Sigmoid colon (tissue), 7 donors: ENCODE data around the gene CAMTA1. TPM values are rescaled to one million over a fixed set of nuclear protein-coding genes. Genes with fewer than 3 reads are reported as not detected.

Source experiments
- DNase-seq: peaks from one replicate; pipeline ENCODE4 v3.0.0-alpha.2; 2019
- H3K27ac ChIP-seq, 4 donors: fragments of 200-600 bp; sonication (generic); one replicate each; pipeline ENCODE4 v1.5.1; 2016 to 2019; ENCODE audit warnings: mild to moderate bottlenecking in 1 of 4
- H3K27me3 ChIP-seq, 3 donors: fragments of 200-600 bp; sonication (generic); one replicate each; pipeline ENCODE4 v1.5.1; 2019; ENCODE audit warnings: mild to moderate bottlenecking in 1 of 3
- H3K36me3 ChIP-seq, 4 donors: fragments of 200-600 bp; sonication (generic); one replicate each; pipeline ENCODE4 v1.5.1; 2016 to 2019
- H3K4me1 ChIP-seq, 4 donors: fragments of 200-600 bp; sonication (generic); one replicate each; pipeline ENCODE4 v1.5.1; 2017 to 2019
- H3K4me3 ChIP-seq, 4 donors: fragments of 200-600 bp; sonication (generic); one replicate each; pipeline ENCODE4 v1.5.1; 2017 to 2019; ENCODE audit warnings: mild to moderate bottlenecking in 2 of 4, moderate library complexity in 1 of 4
- H3K9me3 ChIP-seq, 4 donors: fragments of 200-600 bp in 3 of 4; sonication (generic) in 3 of 4; one replicate each; pipeline versions ENCODE4 v1.5.1 to v1.6.1; 2013 to 2019
- EP300 ChIP-seq, 4 donors: sonication (generic); formaldehyde crosslinking; IDR thresholded peaks; one replicate each; pipeline ENCODE4 v1.6.1; 2017; ENCODE audit warnings: antibody characterized with exemption in 4 of 4
- POLR2A ChIP-seq, 2 donors: fragments of 450-650 bp; IDR thresholded peaks; one replicate each; pipeline ENCODE4 v1.6.1; 2016; ENCODE audit warnings: antibody characterized with exemption in 2 of 2, mild to moderate bottlenecking in 2 of 2, moderate library complexity in 2 of 2
- POLR2AphosphoS5 ChIP-seq, 4 donors: sonication (generic); formaldehyde crosslinking; IDR thresholded peaks; one replicate each; pipeline ENCODE4 v1.6.1; 2017; ENCODE audit warnings: antibody characterized with exemption in 4 of 4
- WGBS, 2 donors: extraction: QIAGEN DNeasy Blood & Tissue Kit; methylation state at CpG; one replicate each; pipeline ENCODE4 v1.1.7; 2013; 5-methylcytosine and 5-hydroxymethylcytosine counted together
- intact Hi-C: fragments of 100-400 bp; cut with DNase I; formaldehyde crosslinking; loops from one replicate; pipeline ENCODE4 v1.15.1; 2023
- polyA plus RNA-seq, 3 donors: library from polyadenylated mRNA; stranded (reverse); fragments of 200-250 nt; gene quantifications; one replicate each; pipeline ENCODE4 v1.2.3, GENCODE V29; 2013
- total RNA-seq, 4 donors: library from RNA; depleted of rRNA; stranded (reverse); fragments of >200 nt; gene quantifications; one replicate each; pipeline ENCODE4 v1.1.0, GENCODE V29; 2016
- TF ChIP-seq, protein P1 (sequence below), 4 experiments: fragments of 450-650 bp in 3 of 4; fragments of 200-600 bp in 1 of 4; IDR thresholded peaks; one replicate each; pipeline ENCODE4 v1.5.1; 2016 to 2019; ENCODE audit warnings: antibody characterized with exemption in 4 of 4, mild to moderate bottlenecking in 3 of 4, moderate library complexity in 2 of 4
- donor health status: healthy with polysubstance abuse.
- donor health status: Bipolar disorder and iron deficiency.
- donor health status: healthy.

The CAMTA1 gene
- total and polyA plus RNA-seq, 7 donors: 97.9 to 196 (median 177) TPM

DNA sequence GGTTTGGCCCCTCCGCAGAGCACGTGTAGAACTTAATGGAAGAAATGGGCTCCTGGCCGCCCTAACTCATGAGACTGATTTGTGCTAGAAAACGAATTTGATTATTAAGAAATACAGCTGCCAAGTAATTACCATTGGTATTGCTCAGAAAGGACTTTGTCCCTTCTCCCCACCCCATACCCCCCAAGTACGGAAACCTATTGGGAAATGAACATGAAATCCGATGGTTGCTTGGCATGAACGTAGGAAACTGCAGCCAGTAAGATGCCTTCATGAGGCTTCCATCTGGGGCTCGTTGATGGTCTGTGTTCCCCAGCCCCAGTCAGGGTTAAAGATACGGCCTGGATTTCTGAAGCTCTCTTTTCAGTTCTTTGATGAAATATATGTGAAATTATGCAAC is 1020.2 kb downstream of the CAMTA1 start:
- Histone ChIP-seq H3K9me3 (no peaks in the 10 kb centered on the region), H3K36me3 (peaks cover 32 to 95% (median 60%) of the 10 kb centered on the region in 4 donors), H3K4me3 (no peak overlapping the region), H3K27me3 (no peaks in the 10 kb centered on the region), H3K27ac (no peak overlapping the region), H3K4me1 (no peaks in the 10 kb centered on the region)
- intact Hi-C loops: no loop called here
- no peak for TF ChIP-seq POLR2AphosphoS5 (IDR thresholded peaks at IDR 0.05)
- TF ChIP-seq, protein P1, sequence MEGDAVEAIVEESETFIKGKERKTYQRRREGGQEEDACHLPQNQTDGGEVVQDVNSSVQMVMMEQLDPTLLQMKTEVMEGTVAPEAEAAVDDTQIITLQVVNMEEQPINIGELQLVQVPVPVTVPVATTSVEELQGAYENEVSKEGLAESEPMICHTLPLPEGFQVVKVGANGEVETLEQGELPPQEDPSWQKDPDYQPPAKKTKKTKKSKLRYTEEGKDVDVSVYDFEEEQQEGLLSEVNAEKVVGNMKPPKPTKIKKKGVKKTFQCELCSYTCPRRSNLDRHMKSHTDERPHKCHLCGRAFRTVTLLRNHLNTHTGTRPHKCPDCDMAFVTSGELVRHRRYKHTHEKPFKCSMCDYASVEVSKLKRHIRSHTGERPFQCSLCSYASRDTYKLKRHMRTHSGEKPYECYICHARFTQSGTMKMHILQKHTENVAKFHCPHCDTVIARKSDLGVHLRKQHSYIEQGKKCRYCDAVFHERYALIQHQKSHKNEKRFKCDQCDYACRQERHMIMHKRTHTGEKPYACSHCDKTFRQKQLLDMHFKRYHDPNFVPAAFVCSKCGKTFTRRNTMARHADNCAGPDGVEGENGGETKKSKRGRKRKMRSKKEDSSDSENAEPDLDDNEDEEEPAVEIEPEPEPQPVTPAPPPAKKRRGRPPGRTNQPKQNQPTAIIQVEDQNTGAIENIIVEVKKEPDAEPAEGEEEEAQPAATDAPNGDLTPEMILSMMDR (IDR thresholded peaks at IDR 0.05): no peak
- no peak for TF ChIP-seq EP300 (IDR thresholded peaks at IDR 0.05)
- no peak for TF ChIP-seq POLR2A (IDR thresholded peaks at IDR 0.05)
- WGBS, 2 donors: 93 to 94% methylated on average over 9 of the region's 9 CpGs
- no peak for DNase-seq

- peaks cover 21 to 95% (median 60%) of the 10 kb centered on the region in 4 donors for H3K36me3 ChIP-seq
- no peak for DNase-seq
- intact Hi-C loops: no loop called here
- H3K27me3 ChIP-seq: no peaks in the 10 kb centered on the region
- no peaks in the 10 kb centered on the region for H3K4me1 ChIP-seq
- WGBS, 2 donors: 8 to 20% methylated on average over 1 of the region's 1 CpG
- no peak overlapping the region for H3K27ac ChIP-seq
- no peak for TF ChIP-seq POLR2AphosphoS5 (IDR thresholded peaks at IDR 0.05)
- TF ChIP-seq POLR2A (IDR thresholded peaks at IDR 0.05): no peak
- TF ChIP-seq, protein P1 (IDR thresholded peaks at IDR 0.05): peak in 3 of 4 experiments; percentile 17 to 41 (median 31)
- H3K9me3 ChIP-seq: peaks cover 0 to 4% (median 0%) of the 10 kb centered on the region in 4 donors
- H3K4me3 ChIP-seq: no peak overlapping the region
Observed at GRCh38 chr1:7808253-7808844, 1023.1 kb downstream of the CAMTA1 start.

DNA sequence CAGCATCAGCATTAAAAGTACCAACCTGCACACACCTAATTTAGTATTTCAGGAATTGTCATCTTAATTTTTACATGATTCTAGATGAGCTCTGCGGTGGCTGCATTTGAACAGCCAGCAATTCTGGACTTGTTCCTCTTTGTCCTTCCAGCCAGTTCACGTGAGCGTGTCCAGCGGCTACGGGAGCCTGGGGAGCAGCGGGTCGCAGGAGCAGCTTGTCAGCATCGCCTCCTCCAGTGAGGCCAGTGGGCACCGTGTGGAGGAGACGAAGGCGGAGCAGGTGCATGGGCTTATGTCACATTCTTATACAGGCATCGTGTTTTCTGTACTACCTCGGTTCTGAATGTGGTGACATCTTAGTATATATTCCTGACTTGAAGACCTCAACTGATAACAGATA is 1024.5 kb downstream of the CAMTA1 start:
- H3K9me3 ChIP-seq: peaks cover 0 to 11% (median 0%) of the 10 kb centered on the region in 4 donors
- H3K27ac ChIP-seq: no peak overlapping the region
- no peak for DNase-seq
- H3K4me1 ChIP-seq: no peaks in the 10 kb centered on the region
- intact Hi-C loops: no loop called here
- peaks cover 29 to 95% (median 59%) of the 10 kb centered on the region in 4 donors for H3K36me3 ChIP-seq
- TF ChIP-seq, protein P1 (IDR thresholded peaks at IDR 0.05): no peak
- no peak for TF ChIP-seq EP300 (IDR thresholded peaks at IDR 0.05)
- TF ChIP-seq POLR2AphosphoS5 (IDR thresholded peaks at IDR 0.05): no peak
- TF ChIP-seq POLR2A (IDR thresholded peaks at IDR 0.05): no peak
- H3K27me3 ChIP-seq: no peaks in the 10 kb centered on the region
- 96 to 97% methylated on average over 13 of the region's 13 CpGs for WGBS, 2 donors
- H3K4me3 ChIP-seq: no peak overlapping the region

DNA sequence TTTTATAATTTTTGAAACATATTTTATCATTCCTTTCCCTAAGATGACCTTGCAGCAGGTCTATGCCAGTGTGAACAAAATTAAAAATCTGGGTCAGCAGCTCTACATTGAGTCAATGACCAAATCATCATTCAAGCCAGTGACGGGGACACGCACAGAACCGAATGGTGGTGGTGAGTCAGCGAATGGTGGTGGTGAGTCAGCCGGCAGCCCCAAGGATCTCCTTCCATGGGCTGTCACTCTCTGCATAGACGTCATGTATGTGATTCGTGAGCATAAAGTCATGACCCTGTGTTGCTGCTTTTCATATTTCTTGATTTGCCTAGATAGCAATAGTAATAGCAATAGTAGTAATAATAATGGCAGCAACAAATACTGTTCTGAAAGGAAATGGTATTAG is 1025.1 kb downstream of the CAMTA1 start:
- WGBS, 2 donors: 87 to 91% methylated on average over 7 of the region's 7 CpGs
- peaks cover 26 to 94% (median 53%) of the 10 kb centered on the region in 4 donors for H3K36me3 ChIP-seq
- H3K27me3 ChIP-seq: no peaks in the 10 kb centered on the region
- no peak for TF ChIP-seq POLR2A (IDR thresholded peaks at IDR 0.05)
- TF ChIP-seq EP300 (IDR thresholded peaks at IDR 0.05): no peak
- TF ChIP-seq POLR2AphosphoS5 (IDR thresholded peaks at IDR 0.05): no peak
- TF ChIP-seq, protein P1 (IDR thresholded peaks at IDR 0.05): no peak
- H3K27ac ChIP-seq: no peak overlapping the region
- no peak for DNase-seq
- H3K4me1 ChIP-seq: no peaks in the 10 kb centered on the region
- peaks cover 0 to 11% (median 0%) of the 10 kb centered on the region in 4 donors for H3K9me3 ChIP-seq
- intact Hi-C loops: no loop called here
- no peak overlapping the region for H3K4me3 ChIP-seq

DNA sequence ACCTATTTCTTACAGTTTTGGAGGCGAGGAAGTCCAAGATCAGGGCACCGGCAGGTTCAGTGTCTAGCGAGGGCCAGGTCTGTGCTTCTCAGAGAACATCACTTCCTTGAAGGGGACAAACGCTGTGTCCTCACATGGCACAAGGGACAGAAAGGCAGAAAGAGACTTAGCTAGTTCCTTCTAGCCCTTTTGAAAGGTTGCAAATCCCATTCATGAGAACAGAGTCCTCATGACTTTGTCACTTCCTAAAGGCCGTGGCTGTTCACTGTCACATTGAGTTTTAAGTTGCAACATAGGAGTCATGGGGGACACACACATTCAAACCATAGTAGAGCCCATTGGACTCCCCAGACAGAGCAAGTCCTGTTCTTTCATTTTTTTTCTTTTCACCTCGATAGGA is 1026.2 kb downstream of the CAMTA1 start:
- intact Hi-C loops: no loop called here
- WGBS, 2 donors: 92 to 94% methylated on average over 6 of the region's 6 CpGs
- H3K36me3 ChIP-seq: peaks cover 16 to 85% (median 44%) of the 10 kb centered on the region in 4 donors

More for the DNA sequence above, 1026.2 kb downstream of the CAMTA1 start:
- no peak overlapping the region for H3K4me3 ChIP-seq
- TF ChIP-seq, protein P1 (IDR thresholded peaks at IDR 0.05): no peak
- no peak for TF ChIP-seq EP300 (IDR thresholded peaks at IDR 0.05)
- no peak for TF ChIP-seq POLR2A (IDR thresholded peaks at IDR 0.05)
- no peak for TF ChIP-seq POLR2AphosphoS5 (IDR thresholded peaks at IDR 0.05)
- no peaks in the 10 kb centered on the region for H3K4me1 ChIP-seq
- H3K9me3 ChIP-seq: peaks cover 0 to 11% (median 0%) of the 10 kb centered on the region in 4 donors
- no peak overlapping the region for H3K27ac ChIP-seq
- DNase-seq: no peak
- no peaks in the 10 kb centered on the region for H3K27me3 ChIP-seq
